GM19455 (cell line): ENCODE results near the gene KIF6.

Experiments
- ATAC-seq: cut with Tn5 transposase; IDR thresholded peaks from one replicate; pipeline ENCODE4 v1.9.1; 2021; ENCODE audit not compliant: unreplicated experiment

Gene KIF6

DNA sequence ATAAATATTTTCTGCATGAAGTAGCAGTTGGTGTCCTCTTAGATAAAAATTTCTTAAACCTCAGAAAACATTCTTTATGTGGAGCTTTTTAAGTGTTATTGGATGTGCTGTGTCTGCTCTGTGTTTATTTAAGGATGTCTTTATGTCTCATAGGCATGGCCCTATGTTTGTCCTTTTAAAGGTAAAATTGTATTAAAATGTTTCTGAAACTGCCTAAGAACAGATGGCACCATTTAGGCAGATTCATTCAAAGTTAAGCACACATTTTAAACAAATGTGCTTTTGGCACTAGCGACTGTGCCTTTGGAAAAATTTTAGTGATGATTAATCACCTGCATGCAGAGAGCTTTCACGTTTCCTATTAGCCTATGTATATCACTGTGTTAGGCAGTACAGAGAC, 125.2 kb downstream of the KIF6 start:
- ATAC-seq = no peak

- no peak for ATAC-seq
Measured at GRCh38 chr6:39599341-39599740, 125.9 kb downstream of the KIF6 start.

GRCh38 chr6:39594285-39594684, 130.9 kb downstream of the KIF6 start:
- ATAC-seq = no peak

DNA sequence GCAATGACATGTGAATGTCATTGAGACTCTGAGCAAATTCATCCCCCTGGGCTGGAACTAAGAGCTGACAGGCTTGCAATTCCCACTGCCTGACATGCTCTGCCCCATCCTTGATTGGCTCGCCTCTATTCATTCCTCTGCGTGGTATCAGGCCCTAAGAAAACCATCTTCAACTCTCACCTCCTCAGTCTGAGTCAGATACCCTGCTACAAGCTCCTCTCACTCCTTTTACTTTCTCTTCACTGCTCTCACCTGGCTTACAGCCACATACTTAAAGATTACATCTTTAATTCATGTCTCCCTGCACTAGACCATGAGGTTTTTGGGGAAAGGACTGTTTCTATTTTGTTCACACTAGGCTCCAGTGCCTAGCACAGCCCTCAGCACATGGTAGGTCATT, 131.6 kb downstream of the KIF6 start:
- no peak for ATAC-seq

DNA sequence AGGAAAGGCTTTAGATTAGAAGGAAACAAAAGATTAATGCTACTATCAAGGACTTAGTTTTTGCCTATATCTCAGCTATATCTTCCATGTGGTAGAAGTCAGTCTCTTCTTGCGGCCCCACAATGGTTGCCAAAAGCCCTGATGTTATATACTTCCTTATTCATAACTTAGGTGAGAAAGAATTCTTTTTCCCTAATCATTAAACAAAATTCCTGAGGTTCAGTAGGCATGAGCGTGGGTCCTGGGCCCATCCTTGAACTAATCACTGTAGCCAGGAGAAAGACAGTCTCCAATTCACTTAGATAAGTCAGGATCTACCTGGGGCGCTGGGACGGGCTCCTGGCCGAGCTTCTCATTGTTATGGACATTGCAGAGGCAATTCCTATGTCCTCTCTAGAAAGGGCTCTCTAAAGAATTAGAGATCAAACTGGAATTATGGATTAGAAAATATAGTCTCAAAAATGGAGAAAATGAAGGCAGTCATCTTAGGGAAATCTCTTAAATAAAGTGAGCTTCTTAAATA, 134.3 kb downstream of the KIF6 start:
- ATAC-seq = no peak

GRCh38 chr6:39587080-39587479, 138.1 kb downstream of the KIF6 start:
- ATAC-seq = no peak

- ATAC-seq = no peak
Measured at GRCh38 chr6:39585641-39586040, 139.6 kb downstream of the KIF6 start.

DNA sequence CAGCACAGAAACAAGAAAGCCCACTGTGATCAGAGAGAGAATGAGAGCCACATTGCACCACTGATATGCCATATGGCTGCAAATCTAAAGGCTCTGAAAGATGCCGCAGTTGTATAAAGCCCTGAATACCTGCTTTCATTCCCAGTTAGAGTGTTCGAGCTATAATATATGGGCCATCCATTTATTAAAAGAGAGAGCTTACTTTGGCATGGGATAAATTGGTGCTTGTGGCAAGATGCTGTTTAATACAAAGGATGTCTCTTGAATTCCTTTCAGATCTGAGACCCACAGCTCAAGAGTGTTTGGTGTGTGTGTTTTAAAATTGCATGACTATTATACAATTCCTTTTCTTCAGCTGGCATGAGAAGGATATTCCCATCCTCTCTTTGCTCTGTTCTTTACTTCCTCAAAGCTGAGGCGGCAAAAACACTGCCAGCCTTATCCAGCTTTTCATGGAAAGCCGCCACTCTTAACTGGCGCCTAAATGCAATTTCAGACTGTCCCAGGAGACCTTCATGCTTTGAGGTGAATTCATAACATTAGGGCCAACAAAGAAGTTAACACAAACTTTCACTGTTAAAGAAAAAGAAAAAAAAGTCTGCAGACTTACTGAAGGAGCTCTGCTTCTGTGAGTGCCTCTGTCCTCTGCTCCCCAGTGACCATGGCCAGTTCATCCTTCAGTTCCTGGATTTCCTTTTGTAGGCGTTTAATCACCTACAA, 147.6 kb downstream of the KIF6 start:
- ATAC-seq = no peak

- ATAC-seq = no peak
Measured at GRCh38 chr6:39576556-39577303, 148.5 kb downstream of the KIF6 start.

GRCh38 chr6:39574991-39575390, 150.2 kb downstream of the KIF6 start:
- ATAC-seq = no peak

DNA sequence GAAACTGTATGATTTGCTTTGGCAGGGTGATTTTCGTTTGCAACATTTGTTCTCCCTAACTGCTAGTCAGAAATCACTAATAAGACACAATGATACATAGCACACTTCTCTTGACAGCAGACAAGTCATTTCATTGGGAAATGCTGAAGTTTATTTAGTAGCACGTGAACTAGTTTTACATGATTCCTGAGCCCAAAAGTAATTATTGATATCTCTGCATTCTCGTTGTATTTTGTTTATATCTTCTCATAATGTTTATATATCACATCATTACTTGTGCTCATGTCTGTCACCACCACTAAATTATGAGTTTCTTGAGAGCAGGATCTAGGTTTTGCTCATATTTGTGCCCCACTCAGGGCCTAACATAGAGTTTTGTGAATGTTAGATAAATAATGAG, 151.7 kb downstream of the KIF6 start:
- ATAC-seq = no peak

DNA sequence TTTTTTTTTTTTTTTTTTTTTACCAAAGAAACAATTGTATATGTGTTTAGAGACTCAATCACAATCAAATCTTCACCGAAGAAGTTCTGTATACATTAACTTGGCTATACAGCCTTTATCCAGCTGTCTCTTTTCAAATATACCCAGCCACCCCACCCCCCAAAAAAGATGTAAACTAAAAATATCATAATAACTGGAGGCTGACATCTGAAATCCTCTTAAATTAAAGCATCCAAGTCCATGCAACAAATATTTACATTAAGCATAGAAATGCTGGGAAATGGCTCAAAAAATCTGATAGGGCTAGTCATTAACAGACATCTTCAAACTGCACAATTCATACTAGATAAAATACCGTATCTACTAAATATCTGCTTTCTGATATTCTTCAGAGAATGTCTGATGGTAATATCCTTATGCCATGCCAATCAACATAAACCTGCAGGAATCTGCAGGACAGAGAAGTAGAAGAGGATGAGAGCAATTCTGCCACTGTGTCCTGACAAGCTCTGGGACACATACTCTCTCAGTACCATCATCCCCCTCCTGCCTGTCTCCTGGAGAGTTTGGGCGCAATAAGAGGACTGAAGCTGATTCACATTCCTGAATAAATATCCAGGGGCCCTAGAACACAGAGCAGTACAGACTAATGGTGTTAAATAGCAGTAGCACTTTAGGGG, 152.4 kb downstream of the KIF6 start:
- no peak for ATAC-seq

GRCh38 chr6:39568896-39569295, 156.3 kb downstream of the KIF6 start:
- no peak for ATAC-seq

- ATAC-seq = no peak
Measured at GRCh38 chr6:39567091-39567490, 158.1 kb downstream of the KIF6 start.

DNA sequence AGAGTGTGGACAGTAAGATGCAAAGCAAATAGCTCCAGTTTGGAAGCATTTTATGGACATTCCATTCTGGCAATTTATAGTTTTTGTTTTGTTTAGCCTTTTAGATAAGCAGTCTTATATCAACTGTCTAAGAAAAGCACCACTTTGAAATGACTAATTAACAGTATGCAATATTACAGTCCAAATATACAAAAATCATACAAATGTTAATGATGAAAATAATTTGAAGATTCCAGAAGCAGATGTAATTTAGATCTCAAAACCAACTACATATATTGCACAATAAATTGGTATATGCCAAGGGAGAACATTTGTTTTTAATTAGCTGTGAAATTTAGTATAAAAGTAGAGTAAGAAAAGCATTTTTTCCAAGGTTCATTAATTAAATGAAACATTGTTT, 158.8 kb downstream of the KIF6 start:
- ATAC-seq = no peak

GRCh38 chr6:39565956-39566355, 159.3 kb downstream of the KIF6 start:
- ATAC-seq = no peak

DNA sequence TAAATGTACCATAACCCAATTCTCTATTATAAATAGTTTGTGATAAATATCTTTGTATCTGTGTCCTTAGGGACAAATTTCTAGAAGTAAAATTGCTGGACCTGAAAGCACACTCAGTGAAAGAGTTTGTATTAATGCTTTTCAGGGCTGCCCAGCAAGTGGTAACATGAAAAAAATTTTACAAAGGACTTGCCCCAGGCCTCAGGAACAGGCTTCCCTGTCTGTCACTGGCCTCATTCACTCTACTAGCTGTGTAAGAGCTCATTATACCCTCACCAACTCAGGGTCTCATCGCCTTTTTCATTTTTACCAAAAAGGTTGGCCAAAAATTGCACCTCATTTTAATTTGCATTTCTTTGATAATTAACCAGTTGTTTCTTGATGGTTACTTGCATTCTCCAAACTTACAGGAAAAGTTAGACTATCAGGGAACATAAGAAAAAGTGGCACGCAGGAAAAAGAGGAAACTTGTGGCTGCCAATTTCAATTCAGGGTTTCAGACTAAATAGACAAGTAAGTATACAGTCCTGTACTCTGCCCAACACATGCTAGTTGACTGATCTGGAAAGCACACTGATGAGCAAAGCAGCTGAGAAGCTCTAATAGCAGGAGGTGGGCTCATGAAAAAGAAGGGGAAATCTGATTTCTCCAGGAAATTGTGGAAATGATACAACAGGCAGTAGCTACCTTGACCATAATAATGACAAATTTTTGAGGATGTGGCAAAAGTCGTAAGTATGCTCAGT, 161.5 kb downstream of the KIF6 start:
- ATAC-seq = no peak

GRCh38 chr6:39561536-39562266, 163.5 kb downstream of the KIF6 start:
- no peak for ATAC-seq

DNA sequence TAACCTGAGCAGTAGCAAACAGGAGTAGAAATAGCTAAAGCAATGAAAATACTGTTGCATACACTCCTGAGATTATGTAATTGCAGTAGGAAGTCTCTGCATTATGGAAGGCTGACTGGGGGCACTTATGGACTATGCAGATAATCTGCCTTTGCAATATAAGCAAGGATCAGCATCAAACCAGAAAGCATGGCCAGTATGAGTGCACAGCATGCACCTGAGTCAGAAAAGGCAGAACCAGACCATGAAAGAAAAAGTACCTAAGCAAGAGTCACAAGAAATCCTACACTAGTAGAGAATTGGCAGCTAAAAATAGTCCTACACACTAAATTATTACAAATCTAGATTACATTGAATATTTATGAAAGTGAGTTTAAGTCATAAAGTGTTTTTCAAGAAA, 164.3 kb downstream of the KIF6 start:
- no peak for ATAC-seq

GRCh38 chr6:39558591-39559190, 166.5 kb downstream of the KIF6 start:
- ATAC-seq = no peak
